GM13976 (cell line): Measurements from ENCODE around the gene ZNF518A.
"Not testable (repeated sequence)": the region's sequence is repeated elsewhere in the genome, so short reads cannot be mapped to it uniquely, and the experiment has no call there.

ENCODE experiments used
- DNase-seq: peaks from one replicate; pipeline ENCODE4 v3.0.0; 2012; ENCODE audit warnings: low spot score
- in situ Hi-C: fragments of 300-500 bp; cut with MboI; formaldehyde crosslinking; loops from one replicate; pipeline ENCODE4 v1.12.0; 2022; ENCODE audit warnings: low sequenced_read_pairs, mixed read lengths, inconsistent platforms; ENCODE audit not compliant: unreplicated experiment
- TF ChIP-seq, protein P1 (sequence below): IDR thresholded peaks from 2 replicates; pipeline ENCODE4 v1.5.1; 2012; ENCODE audit warnings: borderline replicate concordance, mild to moderate bottlenecking; ENCODE audit not compliant: insufficient read depth; ENCODE audit errors: extremely low read depth, missing control alignments, control extremely low read depth

Gene ZNF518A

DNA sequence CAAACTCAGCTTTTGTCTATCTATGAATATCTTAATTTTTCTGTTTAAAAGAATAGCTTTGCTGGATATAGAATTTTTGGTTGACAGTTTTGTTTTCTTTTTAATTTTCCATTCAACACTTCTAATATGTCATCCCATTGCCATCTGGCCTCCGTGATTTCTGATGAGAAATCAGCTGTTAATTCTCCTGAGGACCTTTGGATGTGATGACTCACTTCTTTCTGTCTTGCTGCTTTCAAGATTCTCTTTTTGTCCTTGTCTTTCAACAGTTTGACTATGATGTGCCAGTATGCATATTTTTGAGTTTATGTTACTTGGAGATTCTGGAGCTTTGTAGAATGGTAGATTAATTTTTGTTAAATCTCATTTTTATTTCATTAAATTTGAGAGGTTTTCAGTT is 38.4 kb downstream of the ZNF518A start:
- in situ Hi-C loops: no loop called here
- TF ChIP-seq, protein P1, sequence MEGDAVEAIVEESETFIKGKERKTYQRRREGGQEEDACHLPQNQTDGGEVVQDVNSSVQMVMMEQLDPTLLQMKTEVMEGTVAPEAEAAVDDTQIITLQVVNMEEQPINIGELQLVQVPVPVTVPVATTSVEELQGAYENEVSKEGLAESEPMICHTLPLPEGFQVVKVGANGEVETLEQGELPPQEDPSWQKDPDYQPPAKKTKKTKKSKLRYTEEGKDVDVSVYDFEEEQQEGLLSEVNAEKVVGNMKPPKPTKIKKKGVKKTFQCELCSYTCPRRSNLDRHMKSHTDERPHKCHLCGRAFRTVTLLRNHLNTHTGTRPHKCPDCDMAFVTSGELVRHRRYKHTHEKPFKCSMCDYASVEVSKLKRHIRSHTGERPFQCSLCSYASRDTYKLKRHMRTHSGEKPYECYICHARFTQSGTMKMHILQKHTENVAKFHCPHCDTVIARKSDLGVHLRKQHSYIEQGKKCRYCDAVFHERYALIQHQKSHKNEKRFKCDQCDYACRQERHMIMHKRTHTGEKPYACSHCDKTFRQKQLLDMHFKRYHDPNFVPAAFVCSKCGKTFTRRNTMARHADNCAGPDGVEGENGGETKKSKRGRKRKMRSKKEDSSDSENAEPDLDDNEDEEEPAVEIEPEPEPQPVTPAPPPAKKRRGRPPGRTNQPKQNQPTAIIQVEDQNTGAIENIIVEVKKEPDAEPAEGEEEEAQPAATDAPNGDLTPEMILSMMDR: no peak
- no peak for DNase-seq

DNA sequence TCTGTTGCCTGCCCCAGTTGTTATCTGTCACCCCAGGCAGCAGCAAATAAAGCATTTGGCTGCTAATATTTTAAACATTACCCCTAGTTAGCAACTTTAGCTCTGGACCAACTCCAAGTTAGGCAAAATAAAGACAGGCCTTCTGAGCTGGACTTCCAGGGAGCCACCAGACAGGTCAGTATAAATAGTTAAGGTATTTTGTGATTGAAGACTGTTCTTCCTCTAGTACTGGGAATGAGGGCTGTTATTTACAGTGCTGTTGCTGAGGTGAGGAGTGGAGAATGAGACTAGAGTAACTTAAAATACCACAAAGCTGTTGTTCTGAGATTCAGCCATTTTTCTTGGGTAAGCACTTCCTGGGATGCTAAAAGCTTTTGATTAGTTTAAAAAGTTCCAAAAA is 40.1 kb downstream of the ZNF518A start:
- TF ChIP-seq, protein P1: no peak
- in situ Hi-C loops: no loop called here
- no peak for DNase-seq

DNA sequence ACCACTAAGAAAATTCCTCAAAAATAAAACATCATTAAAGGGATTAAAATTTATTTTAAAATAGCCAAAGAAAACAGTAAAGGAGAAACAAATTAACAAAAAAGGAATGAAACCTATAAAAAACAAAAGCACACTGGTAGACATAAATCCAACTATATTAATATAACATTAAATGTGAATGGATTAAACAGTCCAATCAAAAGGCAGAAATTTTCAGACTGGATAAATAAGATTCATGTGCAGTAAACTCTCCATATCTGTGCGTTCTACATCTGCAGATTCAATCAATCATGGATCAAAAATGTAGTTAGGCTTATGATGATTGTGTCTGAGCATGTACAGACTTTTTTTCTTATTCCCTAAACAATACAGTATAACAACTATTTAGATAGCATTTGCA is 42.6 kb downstream of the ZNF518A start:
- in situ Hi-C loops: no loop called here
- no peak for DNase-seq
- TF ChIP-seq, protein P1: no peak

DNA sequence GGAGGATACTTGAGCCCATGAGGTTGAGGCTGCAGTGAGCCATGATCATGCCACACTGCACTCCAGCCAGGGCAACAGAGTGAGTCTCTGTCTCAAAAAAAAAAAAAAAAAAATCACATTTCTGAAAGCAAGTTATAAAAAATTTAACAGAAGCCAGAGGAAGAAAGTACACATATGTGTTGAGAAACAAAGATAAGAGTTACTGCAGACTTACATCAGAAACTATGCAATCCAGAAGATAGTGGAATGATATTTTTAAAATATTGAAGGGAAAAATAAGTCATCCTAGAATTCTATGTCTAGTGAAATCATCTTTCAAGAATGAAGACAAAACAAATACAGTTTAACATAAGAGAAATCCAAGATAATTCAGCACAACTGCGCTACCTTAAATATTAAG is 46.9 kb downstream of the ZNF518A start:
- TF ChIP-seq, protein P1: no peak
- no peak for DNase-seq
- in situ Hi-C loops: no loop called here

DNA sequence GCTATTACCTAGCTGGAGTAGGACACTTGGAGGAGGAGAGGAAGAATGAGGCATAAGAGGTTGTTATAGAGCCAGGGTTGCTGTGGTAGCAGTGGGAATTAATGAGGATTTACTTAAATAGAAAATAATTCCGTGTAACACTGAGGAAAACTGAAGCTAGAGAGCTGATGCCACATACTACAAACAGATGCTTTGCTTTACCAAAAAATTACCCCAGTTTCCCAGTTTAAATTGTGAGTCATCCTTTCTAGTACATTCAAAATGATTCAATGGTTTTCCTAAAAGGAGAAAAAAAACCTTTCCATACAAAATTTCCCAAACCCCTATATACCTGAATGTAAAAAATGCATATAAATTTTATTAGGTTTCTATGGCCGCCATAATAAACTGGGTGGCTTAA is 58.3 kb downstream of the ZNF518A start:
- TF ChIP-seq, protein P1: no peak
- no peak for DNase-seq
- in situ Hi-C loops: no loop called here

DNA sequence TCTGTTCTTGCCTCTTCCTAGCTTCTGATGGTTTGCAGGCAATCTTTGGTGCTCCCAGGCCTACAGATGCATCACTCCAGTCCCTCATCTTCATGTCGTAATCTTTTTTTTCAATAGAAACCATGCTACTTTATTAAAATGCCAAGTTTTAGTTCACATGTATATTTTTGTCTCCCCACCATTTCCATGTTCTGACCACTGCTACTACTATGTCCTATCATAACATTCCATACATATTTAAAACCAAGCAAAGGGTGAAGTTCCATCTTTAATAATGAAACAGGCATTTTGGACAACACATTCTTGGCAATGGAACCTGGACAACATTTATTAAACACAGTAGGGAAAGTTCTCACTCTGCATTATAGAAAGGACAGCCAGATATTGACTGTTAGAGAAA is 58.8 kb downstream of the ZNF518A start:
- TF ChIP-seq, protein P1: no peak
- no peak for DNase-seq
- in situ Hi-C loops: no loop called here

DNA sequence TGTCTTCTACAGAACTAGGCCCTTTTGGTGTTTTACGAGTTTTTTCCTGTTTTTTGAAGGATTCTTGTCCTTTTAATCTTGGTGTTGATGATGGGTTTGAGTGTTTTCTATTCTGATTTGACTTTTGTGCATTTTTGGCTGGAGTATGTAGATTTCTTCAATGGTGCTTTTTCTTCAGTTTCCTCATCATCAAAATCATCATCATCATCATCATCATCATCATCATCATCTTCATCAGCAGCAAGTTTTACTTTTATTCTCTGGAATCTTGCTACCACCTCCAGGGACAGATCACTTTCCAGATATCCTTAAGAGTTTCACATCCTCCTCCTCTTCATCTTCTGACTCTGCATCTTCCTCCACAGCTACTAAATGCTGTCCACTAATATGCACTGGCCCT is 59.4 kb downstream of the ZNF518A start:
- DNase-seq, in situ Hi-C loops: not testable (repeated sequence)

DNA sequence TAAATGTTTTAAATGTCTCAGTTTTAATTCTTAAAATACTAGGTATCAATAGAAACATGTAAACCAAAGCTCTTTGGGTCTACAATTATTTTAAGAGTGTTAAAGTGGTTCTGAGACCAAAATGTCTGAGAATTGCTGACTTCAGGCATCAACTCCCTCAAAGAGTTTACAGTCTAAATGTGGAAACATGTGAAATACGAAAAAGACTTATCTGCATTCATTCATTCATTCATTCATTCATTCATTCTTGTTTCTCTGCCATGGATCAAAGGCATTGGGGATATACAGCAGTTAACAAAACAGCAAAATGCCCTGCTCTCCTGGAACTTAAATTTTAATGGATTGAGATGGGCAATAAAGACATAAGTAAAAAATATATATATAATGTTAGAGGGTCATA is 71.4 kb downstream of the ZNF518A start:
- TF ChIP-seq, protein P1: no peak
- in situ Hi-C loops: no loop called here
- DNase-seq: no peak
